GM12892 (cell line): Measurements from ENCODE around the gene MAP2K5.

Experiments
- DNase-seq: peaks from one replicate; pipeline ENCODE4 v3.0.0; 2011; ENCODE audit not compliant: insufficient read length
- FAIRE-seq: peaks from 2 replicates; lab custom pipeline; 2011; peaks lifted over from hg19 to GRCh38; lab: Jason Lieb, UNC
- POLR2A ChIP-seq: IDR thresholded peaks from 2 replicates; pipeline ENCODE4 v1.6.1; 2011; ENCODE audit warnings: low read depth, low read length, control low read depth
- POLR2AphosphoS5 ChIP-seq: IDR thresholded peaks from 2 replicates; pipeline ENCODE4 v1.6.1; 2011; ENCODE audit warnings: low read depth, low read length, control low read depth
- TAF1 ChIP-seq: IDR thresholded peaks from 2 replicates; pipeline ENCODE4 v1.6.1; 2011; ENCODE audit warnings: low read depth, mild to moderate bottlenecking, control low read depth, low read length, borderline replicate concordance

MAP2K5 gene

GRCh38 chr15:67775998-67776397 lies 233.5 kb downstream of the MAP2K5 start:
- no peak for TF ChIP-seq POLR2A
- no peak for TF ChIP-seq POLR2AphosphoS5
- no peak for TF ChIP-seq TAF1
- DNase-seq = no peak
- FAIRE-seq = no peak

GRCh38 chr15:67776600-67776999 lies 234.1 kb downstream of the MAP2K5 start:
- no peak for DNase-seq
- no peak for FAIRE-seq
- TF ChIP-seq POLR2A (no peak), POLR2AphosphoS5 (no peak), TAF1 (no peak)

GRCh38 chr15:67777071-67777470 lies 234.6 kb downstream of the MAP2K5 start:
- DNase-seq (no peak), FAIRE-seq (no peak)
- TF ChIP-seq TAF1 = no peak
- no peak for TF ChIP-seq POLR2AphosphoS5
- TF ChIP-seq POLR2A = no peak

- no peak for TF ChIP-seq TAF1
- no peak for TF ChIP-seq POLR2A
- no peak for TF ChIP-seq POLR2AphosphoS5
- DNase-seq (no peak), FAIRE-seq (no peak)
These were observed 235.3 kb downstream of the MAP2K5 start for GRCh38 chr15:67777773-67778172.

- DNase-seq (no peak), FAIRE-seq (no peak)
- TF ChIP-seq TAF1 = no peak
- TF ChIP-seq POLR2AphosphoS5 = no peak
- no peak for TF ChIP-seq POLR2A
These were observed 236.6 kb downstream of the MAP2K5 start for GRCh38 chr15:67778968-67779548.

- DNase-seq (no peak), FAIRE-seq (no peak)
- TF ChIP-seq TAF1 (no peak), POLR2AphosphoS5 (no peak), POLR2A (no peak)
These were observed 237.1 kb downstream of the MAP2K5 start for GRCh38 chr15:67779549-67780111.

- FAIRE-seq (no peak), DNase-seq (no peak)
These were observed 238.6 kb downstream of the MAP2K5 start for GRCh38 chr15:67781061-67781460.

GRCh38 chr15:67781907-67782690 lies 239.6 kb downstream of the MAP2K5 start:
- DNase-seq (no peak), FAIRE-seq (no peak)
- TF ChIP-seq POLR2AphosphoS5 = no peak
- no peak for TF ChIP-seq TAF1
- TF ChIP-seq POLR2A = no peak

More at GRCh38 chr15:67781061-67781460, 238.6 kb downstream of the MAP2K5 start:
- TF ChIP-seq POLR2AphosphoS5 = no peak
- TF ChIP-seq POLR2A = no peak
- TF ChIP-seq TAF1 = no peak

GRCh38 chr15:67782691-67782991 lies 240.1 kb downstream of the MAP2K5 start:
- TF ChIP-seq POLR2A (no peak), POLR2AphosphoS5 (no peak), TAF1 (no peak)
- DNase-seq (no peak), FAIRE-seq (no peak)

GRCh38 chr15:67783303-67783702 lies 240.8 kb downstream of the MAP2K5 start:
- TF ChIP-seq POLR2A = no peak
- DNase-seq (no peak), FAIRE-seq (peak; percentile 86)

- peak; percentile 96 for FAIRE-seq
- DNase-seq = peak; percentile 38
- TF ChIP-seq POLR2AphosphoS5 = no peak
- no peak for TF ChIP-seq TAF1
- no peak for TF ChIP-seq POLR2A
These were observed 241.7 kb downstream of the MAP2K5 start for GRCh38 chr15:67784090-67784781.
